Measurements from ENCODE around the gene DNAL1.
A peak's percentile ranks its signal among the peaks of the same experiment; 100 is the strongest.
"Not testable (repeated sequence)": the region's sequence is repeated elsewhere in the genome, so short reads cannot be mapped to it uniquely, and the experiment has no call there.

DNAL1 gene

GRCh38 chr14:73644531-73645247 is at the start of gene DNAL1:
DNAL1 (plus strand) TSS chr14:73644986; CDS start chr14:73645040, 54 bp downstream.
- peak; percentile 93 for DNase-seq (ENCODE audit: low read depth)

DNA sequence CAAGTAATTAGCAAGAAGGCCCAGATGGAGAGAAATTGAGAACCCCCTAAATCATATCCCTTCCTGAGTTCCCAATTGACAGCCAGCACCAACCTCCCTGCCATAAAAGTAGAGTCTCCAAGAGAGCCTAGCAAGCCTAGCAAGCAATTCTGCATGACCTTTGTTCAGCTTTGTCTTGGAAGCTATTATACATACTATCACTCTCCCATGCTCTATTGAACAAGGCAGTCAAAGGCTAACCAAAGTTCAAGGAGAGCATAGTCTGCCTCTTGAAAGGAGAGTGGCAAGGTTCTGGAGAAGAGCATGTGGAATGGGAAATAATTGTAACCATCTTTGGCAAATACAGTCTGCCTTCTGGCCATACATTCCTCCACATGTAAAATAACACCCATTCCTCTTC is 45.3 kb upstream of the DNAL1 start:
- no peak for DNase-seq (ENCODE audit: low read depth)

- DNase-seq (ENCODE audit: low read depth) = no peak
These were observed 41.8 kb upstream of the DNAL1 start for GRCh38 chr14:73602994-73603393.

DNA sequence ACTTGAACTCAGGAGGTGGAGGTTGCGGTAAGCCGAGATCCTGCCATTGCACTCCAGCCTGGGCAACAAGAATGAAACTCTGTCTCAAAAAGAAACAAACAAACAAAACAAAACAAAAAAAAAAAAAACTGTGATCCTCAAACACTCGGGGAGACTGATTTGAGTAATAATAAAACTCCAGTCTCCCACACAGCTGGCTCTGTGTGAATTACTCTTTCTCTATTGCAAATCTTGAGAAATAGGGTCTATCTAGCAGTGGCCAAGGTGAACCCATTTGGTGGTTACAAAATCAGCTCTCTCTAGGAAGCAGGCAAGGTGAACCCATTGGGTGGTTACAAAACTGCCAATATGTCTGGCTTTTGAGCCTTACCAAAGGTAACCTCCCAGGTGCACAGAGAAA is 38.5 kb upstream of the DNAL1 start:
- DNase-seq (ENCODE audit: low read depth) = no peak

GRCh38 chr14:73607241-73607640 is 37.5 kb upstream of the DNAL1 start:
- DNase-seq (ENCODE audit: low read depth) = no peak

- DNase-seq (ENCODE audit: low read depth) = no peak
These were observed 34.1 kb upstream of the DNAL1 start for GRCh38 chr14:73610687-73611086.

GRCh38 chr14:73612339-73613045 is 32.3 kb upstream of the DNAL1 start, which contains the start of gene ACOT6:
ACOT6 (plus strand) TSS chr14:73612517; CDS start chr14:73612572, 55 bp downstream.
- DNase-seq (ENCODE audit: low read depth) = peak; percentile 62

DNA sequence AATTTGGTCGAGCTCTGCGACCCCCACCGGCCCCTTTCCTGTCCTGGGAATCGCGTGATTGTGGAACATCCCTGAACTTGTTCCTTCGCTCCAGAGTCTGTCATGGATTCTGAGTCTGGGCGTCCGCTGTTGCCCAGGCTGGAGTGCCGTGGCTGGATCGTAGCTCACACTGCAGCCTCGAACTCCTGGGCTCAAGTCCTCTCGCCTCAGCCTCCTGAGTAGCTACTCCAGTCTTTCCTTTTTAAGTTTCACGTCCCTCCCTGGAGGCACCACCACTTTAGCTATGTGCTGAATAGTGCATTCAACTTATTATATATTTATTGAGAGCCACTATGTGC is 31.8 kb upstream of the DNAL1 start:
- no peak for DNase-seq (ENCODE audit: low read depth)

GRCh38 chr14:73613419-73613963 is 31.3 kb upstream of the DNAL1 start:
- no peak for DNase-seq (ENCODE audit: low read depth)

- no peak for DNase-seq (ENCODE audit: low read depth)
These were observed 28.0 kb upstream of the DNAL1 start for GRCh38 chr14:73616831-73617230.

GRCh38 chr14:73619524-73619923 is 25.3 kb upstream of the DNAL1 start:
- no peak for DNase-seq (ENCODE audit: low read depth)

DNA sequence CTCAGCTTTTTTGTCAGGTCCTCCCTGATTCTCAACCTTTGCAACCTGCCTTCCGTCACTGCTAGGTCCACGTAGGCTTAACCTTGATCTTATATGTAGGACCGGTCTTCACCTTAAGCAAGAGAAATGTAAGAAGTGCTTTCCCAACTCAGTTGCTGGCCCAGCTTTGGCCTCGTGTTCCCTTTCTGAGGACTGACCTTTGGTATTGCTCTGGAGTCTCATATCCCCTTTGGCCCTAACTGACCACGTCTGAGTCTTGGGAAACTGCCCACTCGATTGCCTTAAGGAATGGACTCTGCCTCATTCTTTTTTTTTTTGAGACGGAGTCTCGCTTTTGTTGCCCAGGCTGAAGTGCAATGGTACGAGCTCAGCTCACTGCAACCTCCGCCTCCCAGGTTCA is 24.5 kb upstream of the DNAL1 start:
- DNase-seq (ENCODE audit: low read depth) = no peak

GRCh38 chr14:73623504-73624054 is 21.2 kb upstream of the DNAL1 start:
- no peak for DNase-seq (ENCODE audit: low read depth)

- no peak for DNase-seq (ENCODE audit: low read depth)
These were observed 19.1 kb upstream of the DNAL1 start for GRCh38 chr14:73625706-73626105.

DNA sequence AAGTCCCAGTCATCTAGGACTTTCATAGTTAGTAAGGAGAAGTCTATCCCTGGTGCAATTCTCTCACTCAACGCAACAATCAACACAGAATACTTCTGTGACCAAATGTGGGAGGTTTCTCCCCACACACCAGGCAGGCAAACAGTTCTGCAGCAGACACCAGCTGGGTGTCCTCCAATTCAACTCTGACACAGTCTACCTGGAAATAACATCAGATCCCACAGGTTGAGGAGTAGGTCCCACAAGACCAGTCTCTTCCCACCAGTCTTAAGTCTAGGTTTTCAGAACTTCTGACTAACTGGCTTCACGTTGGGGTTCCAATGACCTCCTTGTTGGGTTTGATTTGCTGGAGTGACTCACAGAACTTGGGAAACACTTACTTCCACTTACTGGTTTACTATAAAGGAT is 17.6 kb upstream of the DNAL1 start:
- no peak for DNase-seq (ENCODE audit: low read depth)

DNA sequence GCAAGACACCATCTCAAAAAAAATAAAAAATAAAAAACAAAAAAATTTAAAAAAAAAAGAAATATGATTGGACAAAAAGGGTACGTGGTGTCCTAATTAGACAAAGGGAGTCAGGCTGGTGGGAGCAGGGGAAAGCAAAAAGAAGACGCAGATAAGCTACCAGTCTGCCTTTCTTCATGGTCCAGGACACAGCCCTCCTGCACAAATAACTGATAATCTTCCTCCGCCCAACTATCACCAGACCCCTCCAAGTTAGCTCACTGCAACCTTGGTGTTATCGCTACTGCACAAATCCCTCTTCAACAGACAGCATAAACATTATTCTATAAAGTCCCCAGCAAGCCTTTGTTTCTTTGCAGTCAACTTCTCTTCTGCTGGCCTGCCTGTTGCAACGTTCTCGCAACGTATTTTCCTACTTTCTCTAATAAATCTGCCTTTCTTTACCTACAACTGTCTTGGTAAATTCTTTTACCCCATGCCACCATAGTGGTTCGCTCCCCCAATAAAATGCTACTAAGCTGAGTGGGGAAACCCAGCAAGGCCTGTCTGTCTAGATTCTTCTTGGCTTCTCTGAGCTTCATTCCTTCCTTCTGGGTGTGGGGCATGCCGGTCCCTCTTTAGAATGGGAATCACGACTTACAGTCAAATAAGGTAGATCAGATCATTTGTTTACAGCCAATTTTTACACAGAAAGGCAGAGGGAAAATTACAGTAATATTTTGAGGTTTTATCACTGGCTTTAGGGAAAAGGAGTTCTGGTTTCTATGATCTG is 14.6 kb upstream of the DNAL1 start:
- no peak for DNase-seq (ENCODE audit: low read depth)

GRCh38 chr14:73633116-73634010 is 11.4 kb upstream of the DNAL1 start:
- peak; percentile 37 for DNase-seq (ENCODE audit: low read depth)

GRCh38 chr14:73634011-73634833 is 10.6 kb upstream of the DNAL1 start:
- DNase-seq (ENCODE audit: low read depth) = no peak

GRCh38 chr14:73636355-73636754 is 8.4 kb upstream of the DNAL1 start:
- not testable (repeated sequence) for DNase-seq (ENCODE audit: low read depth)

DNA sequence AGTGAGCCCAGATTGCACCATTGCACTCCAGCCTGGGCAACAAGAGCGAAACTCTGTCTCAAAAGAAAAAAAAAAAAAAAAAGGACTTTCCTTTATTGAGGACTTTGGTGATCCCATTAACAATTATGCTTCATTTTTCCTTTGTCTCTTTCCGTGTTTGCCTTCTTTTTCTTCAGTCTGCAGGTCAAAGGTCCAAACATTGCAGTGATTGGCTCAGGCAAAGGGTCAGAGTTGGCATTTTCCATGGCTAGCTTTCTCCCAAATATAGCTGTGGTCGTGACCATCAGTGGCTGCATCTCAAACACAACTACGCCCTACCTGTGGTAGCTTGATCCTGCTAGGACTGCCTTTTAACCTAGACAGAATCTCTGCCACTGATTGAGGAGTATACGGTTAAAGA is 7.0 kb upstream of the DNAL1 start:
- DNase-seq (ENCODE audit: low read depth) = no peak

Measured in activated T-cell treated with anti-CD3 and anti-CD28 coated beads for 48 hours (primary cell).